Right atrium auricular region (tissue), 2 donors: ENCODE results near the gene NPTX1. TPM values are rescaled to one million over a fixed set of nuclear protein-coding genes. Genes with fewer than 3 reads are reported as not detected.

Experiments used
- DNase-seq: peaks from one replicate; pipeline ENCODE4 v3.0.0-alpha.2; 2019; ENCODE audit warnings: low spot score
- H3K27ac ChIP-seq, 2 donors: fragments of 200-600 bp; sonication (generic); 1 replicate in 1 of 2; 2 replicates in 1 of 2; pipeline ENCODE4 v1.5.1; 2016 to 2019
- H3K27me3 ChIP-seq, 2 donors: fragments of 200-600 bp; sonication (generic); one replicate each; pipeline versions ENCODE4 v1.5.1 to v1.6.0; 2017 to 2019
- H3K36me3 ChIP-seq: fragments of 200-600 bp; sonication (generic); one replicate; pipeline ENCODE4 v1.5.1; 2016
- H3K4me1 ChIP-seq, 2 donors: fragments of 200-600 bp; sonication (generic); one replicate each; pipeline versions ENCODE4 v1.5.1 to v1.6.0; 2017 to 2019
- H3K4me3 ChIP-seq, 2 donors: fragments of 200-600 bp; sonication (generic); 1 replicate in 1 of 2; 2 replicates in 1 of 2; pipeline ENCODE4 v1.5.1; 2017 to 2019; ENCODE audit warnings: mild to moderate bottlenecking in 1 of 2, moderate library complexity in 1 of 2
- H3K9me3 ChIP-seq, 2 donors: fragments of 200-600 bp; sonication (generic); one replicate each; pipeline ENCODE4 v1.5.1; 2019
- total RNA-seq, 2 donors: library from RNA; depleted of rRNA; stranded (reverse); fragments of >200 nt; gene quantifications; one replicate each; pipeline ENCODE4 v1.1.0, GENCODE V29; 2016
- TF ChIP-seq, protein P1 (sequence below), 2 donors: fragments of 200-600 bp; sonication (generic); IDR thresholded peaks; one replicate each; pipeline ENCODE4 v1.5.1; 2019; ENCODE audit warnings: antibody characterized with exemption in 2 of 2

The NPTX1 gene
- total RNA-seq, 2 donors from 2014 or later = not detected

DNA sequence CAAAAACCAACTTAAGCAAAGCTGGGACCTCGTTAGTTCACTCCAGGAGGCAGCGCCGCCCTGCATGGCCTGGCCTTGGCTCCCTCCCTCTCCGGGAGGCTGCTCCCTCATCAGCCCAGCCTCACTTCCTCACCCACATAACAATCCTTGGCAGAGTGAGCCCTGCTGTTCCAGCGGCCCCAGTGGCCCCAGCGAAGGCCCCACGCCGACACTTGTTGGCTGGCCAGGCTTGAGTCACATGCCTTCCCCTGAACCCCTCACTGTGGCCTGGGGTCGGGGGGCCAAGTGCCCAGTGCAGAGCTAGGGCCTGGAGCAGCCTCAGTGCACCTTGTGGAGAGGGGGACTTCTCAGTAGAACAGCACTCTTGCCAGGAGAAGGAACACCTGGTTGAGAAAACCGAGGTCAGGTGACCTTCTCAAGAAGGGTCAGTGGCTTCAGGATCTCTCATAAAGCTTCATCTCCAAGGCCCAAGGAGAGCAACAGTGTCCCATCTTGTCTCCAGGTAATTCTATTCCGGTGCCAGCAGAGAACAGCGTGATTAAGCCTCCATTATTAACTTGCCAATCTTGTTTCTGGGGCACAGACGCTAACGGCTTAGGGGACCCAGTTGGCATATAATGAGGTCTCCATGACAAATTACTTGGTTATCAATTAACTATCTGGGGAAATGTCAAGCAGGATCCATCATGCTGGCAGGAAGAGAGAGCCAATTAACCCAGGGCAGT is 34.6 kb downstream of the NPTX1 start:
- Histone ChIP-seq H3K4me3 (no peak overlapping the region), H3K27ac (no peak overlapping the region), H3K9me3 (no peaks in the 10 kb centered on the region), H3K4me1 (no peaks in the 10 kb centered on the region), H3K27me3 (no peaks in the 10 kb centered on the region), H3K36me3 (no peaks in the 10 kb centered on the region)
- TF ChIP-seq, protein P1, sequence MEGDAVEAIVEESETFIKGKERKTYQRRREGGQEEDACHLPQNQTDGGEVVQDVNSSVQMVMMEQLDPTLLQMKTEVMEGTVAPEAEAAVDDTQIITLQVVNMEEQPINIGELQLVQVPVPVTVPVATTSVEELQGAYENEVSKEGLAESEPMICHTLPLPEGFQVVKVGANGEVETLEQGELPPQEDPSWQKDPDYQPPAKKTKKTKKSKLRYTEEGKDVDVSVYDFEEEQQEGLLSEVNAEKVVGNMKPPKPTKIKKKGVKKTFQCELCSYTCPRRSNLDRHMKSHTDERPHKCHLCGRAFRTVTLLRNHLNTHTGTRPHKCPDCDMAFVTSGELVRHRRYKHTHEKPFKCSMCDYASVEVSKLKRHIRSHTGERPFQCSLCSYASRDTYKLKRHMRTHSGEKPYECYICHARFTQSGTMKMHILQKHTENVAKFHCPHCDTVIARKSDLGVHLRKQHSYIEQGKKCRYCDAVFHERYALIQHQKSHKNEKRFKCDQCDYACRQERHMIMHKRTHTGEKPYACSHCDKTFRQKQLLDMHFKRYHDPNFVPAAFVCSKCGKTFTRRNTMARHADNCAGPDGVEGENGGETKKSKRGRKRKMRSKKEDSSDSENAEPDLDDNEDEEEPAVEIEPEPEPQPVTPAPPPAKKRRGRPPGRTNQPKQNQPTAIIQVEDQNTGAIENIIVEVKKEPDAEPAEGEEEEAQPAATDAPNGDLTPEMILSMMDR (IDR thresholded peaks at IDR 0.05) = no peak
- DNase-seq = no peak

DNA sequence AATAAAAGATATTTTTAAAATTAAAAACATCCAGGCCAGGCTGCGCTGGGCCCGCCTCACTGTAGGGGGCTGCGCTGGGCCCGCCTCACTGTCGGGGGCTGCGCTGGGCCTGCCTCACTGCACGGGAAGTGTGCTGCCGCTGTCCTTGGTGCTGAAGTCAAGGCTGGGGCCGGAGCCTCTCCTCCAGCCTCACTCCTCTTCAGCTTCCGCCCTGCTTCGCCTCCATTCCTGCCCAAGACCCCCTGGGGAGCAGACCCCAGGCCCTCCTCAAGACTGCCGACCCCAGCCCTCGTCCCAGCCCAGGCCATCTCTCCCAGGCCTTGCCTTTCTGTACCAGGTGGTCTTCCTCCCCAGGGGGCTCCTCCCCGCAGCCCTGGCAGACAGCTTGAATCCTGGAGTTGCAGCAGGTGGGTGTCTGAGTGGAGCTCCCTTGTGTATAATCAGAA is 35.3 kb downstream of the NPTX1 start:
- Histone ChIP-seq H3K9me3 (no peaks in the 10 kb centered on the region), H3K27ac (no peak overlapping the region), H3K4me3 (no peak overlapping the region), H3K27me3 (no peaks in the 10 kb centered on the region), H3K36me3 (no peaks in the 10 kb centered on the region), H3K4me1 (no peaks in the 10 kb centered on the region)
- DNase-seq = no peak
- TF ChIP-seq, protein P1 (IDR thresholded peaks at IDR 0.05) = no peak

- TF ChIP-seq, protein P1 (IDR thresholded peaks at IDR 0.05) = no peak
- H3K4me3 ChIP-seq = no peak overlapping the region
- no peaks in the 10 kb centered on the region for H3K4me1 ChIP-seq
- no peaks in the 10 kb centered on the region for H3K36me3 ChIP-seq
- no peak for DNase-seq
- no peak overlapping the region for H3K27ac ChIP-seq
- H3K9me3 ChIP-seq = no peaks in the 10 kb centered on the region
- no peaks in the 10 kb centered on the region for H3K27me3 ChIP-seq
Observed at GRCh38 chr17:80439499-80439898, 36.9 kb downstream of the NPTX1 start.

- Histone ChIP-seq H3K27me3 (no peaks in the 10 kb centered on the region), H3K9me3 (no peaks in the 10 kb centered on the region), H3K27ac (no peak overlapping the region), H3K4me3 (no peak overlapping the region), H3K4me1 (no peaks in the 10 kb centered on the region), H3K36me3 (no peaks in the 10 kb centered on the region)
- no peak for DNase-seq
- TF ChIP-seq, protein P1 (IDR thresholded peaks at IDR 0.05) = no peak
Observed at GRCh38 chr17:80438806-80439205, 37.6 kb downstream of the NPTX1 start.

DNA sequence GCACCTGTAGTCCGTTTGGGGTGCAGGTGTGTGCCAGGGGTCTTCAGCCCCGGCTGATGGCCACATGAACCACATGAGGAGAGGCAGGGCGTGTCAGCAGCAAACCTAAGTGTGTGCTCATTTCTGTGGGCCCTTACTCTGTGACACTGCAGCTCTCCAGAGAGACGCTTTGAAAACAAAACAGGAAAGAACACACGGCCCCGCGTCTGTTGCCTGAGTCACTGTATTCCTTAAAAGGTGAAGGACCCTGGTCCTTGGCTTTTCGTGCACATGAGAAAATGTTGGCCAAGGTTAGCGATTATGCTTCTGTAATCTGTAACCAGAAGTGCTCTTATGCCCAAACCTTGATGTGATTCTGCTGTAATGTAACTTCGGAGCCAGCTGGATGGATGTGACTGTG is 38.9 kb downstream of the NPTX1 start:
- Histone ChIP-seq H3K27ac (no peak overlapping the region), H3K4me3 (no peak overlapping the region), H3K4me1 (no peaks in the 10 kb centered on the region), H3K9me3 (no peaks in the 10 kb centered on the region), H3K27me3 (no peaks in the 10 kb centered on the region), H3K36me3 (no peaks in the 10 kb centered on the region)
- DNase-seq = no peak
- TF ChIP-seq, protein P1 (IDR thresholded peaks at IDR 0.05) = no peak
